Activated T-cell treated with anti-CD3 and anti-CD28 coated beads, Interleukin-2, amount 50 U/mL, for 4 hours (primary cell): Measurements from ENCODE around the gene CROCC2. TPM values are rescaled to one million over a fixed set of nuclear protein-coding genes. Genes with fewer than 3 reads are reported as not detected.

ENCODE experiments used
- ATAC-seq, 2 donors: fragments of 200-7000 bp; cut with Tn5 transposase; one replicate each; pipeline ENCODE4 v1.10.0; 2021
- DNase-seq: peaks from one replicate; pipeline ENCODE4 v3.0.0-alpha.2; 2020
- H3K27me3 Mint-ChIP-seq: one replicate; pipeline ENCODE4 v1.8.0; 2021; ENCODE audit warnings: low read depth, mixed read lengths
- H3K36me3 Mint-ChIP-seq: one replicate; pipeline ENCODE4 v1.8.0; 2022; ENCODE audit warnings: mixed read lengths; ENCODE audit not compliant: insufficient read depth
- H3K4me1 Mint-ChIP-seq: one replicate; pipeline ENCODE4 v1.8.0; 2021; ENCODE audit warnings: low read depth, mixed read lengths
- H3K4me3 Mint-ChIP-seq: one replicate; pipeline ENCODE4 v1.8.0; 2021; ENCODE audit warnings: mild to moderate bottlenecking, moderate library complexity, mixed read lengths
- H3K9me3 Mint-ChIP-seq: one replicate; pipeline ENCODE4 v1.8.0; 2021; ENCODE audit warnings: mixed read lengths
- total RNA-seq, 3 donors: library from RNA; stranded (reverse); gene quantifications; one replicate each; pipeline ENCODE4 v1.2.1, GENCODE V29; 2021

CROCC2 gene
- total RNA-seq, 3 donors from 2014 or later, result not detected

GRCh38 chr2:240994171-240994896, 88.2 kb downstream of the CROCC2 start:
- H3K4me1 Mint-ChIP-seq, result peaks cover 6% of the 10 kb centered on the region
- DNase-seq (no peak), ATAC-seq (no peak)
- no peaks in the 10 kb centered on the region for H3K36me3 Mint-ChIP-seq
- no peaks in the 10 kb centered on the region for H3K9me3 Mint-ChIP-seq
- H3K4me3 Mint-ChIP-seq, result no peak overlapping the region
- peaks cover 15% of the 10 kb centered on the region for H3K27me3 Mint-ChIP-seq

GRCh38 chr2:240995041-240996021, 89.2 kb downstream of the CROCC2 start:
- peaks cover 12% of the 10 kb centered on the region for H3K4me1 Mint-ChIP-seq
- H3K9me3 Mint-ChIP-seq, result no peaks in the 10 kb centered on the region
- ATAC-seq, result no peak
- no peak overlapping the region for H3K4me3 Mint-ChIP-seq
- DNase-seq, result no peak
- peaks cover 25% of the 10 kb centered on the region for H3K27me3 Mint-ChIP-seq
- no peaks in the 10 kb centered on the region for H3K36me3 Mint-ChIP-seq

- ATAC-seq (no peak), DNase-seq (no peak)
- H3K27me3 Mint-ChIP-seq, result peaks cover 29% of the 10 kb centered on the region
- no peak overlapping the region for H3K4me3 Mint-ChIP-seq
- no peaks in the 10 kb centered on the region for H3K36me3 Mint-ChIP-seq
- H3K4me1 Mint-ChIP-seq, result peaks cover 12% of the 10 kb centered on the region
- no peaks in the 10 kb centered on the region for H3K9me3 Mint-ChIP-seq
Observed at GRCh38 chr2:240996161-240996833, 90.2 kb downstream of the CROCC2 start.

GRCh38 chr2:240996834-240997140, 90.7 kb downstream of the CROCC2 start:
- H3K27me3 Mint-ChIP-seq, result peaks cover 29% of the 10 kb centered on the region
- H3K4me3 Mint-ChIP-seq, result no peak overlapping the region
- ATAC-seq (no peak), DNase-seq (no peak)
- peaks cover 12% of the 10 kb centered on the region for H3K4me1 Mint-ChIP-seq
- H3K9me3 Mint-ChIP-seq, result no peaks in the 10 kb centered on the region
- H3K36me3 Mint-ChIP-seq, result no peaks in the 10 kb centered on the region

GRCh38 chr2:240997141-240997855, 91.2 kb downstream of the CROCC2 start:
- H3K36me3 Mint-ChIP-seq, result no peaks in the 10 kb centered on the region
- DNase-seq, result no peak
- ATAC-seq, result no peak
- H3K4me1 Mint-ChIP-seq, result peaks cover 12% of the 10 kb centered on the region
- H3K4me3 Mint-ChIP-seq, result peak overlapping the region; percentile 50
- no peaks in the 10 kb centered on the region for H3K9me3 Mint-ChIP-seq
- peaks cover 29% of the 10 kb centered on the region for H3K27me3 Mint-ChIP-seq

- peak; percentile 73 to 75 for ATAC-seq
- Mint-ChIP-seq H3K4me3 (peak within 1 kb of the TSS; percentile 53), H3K36me3 (no peaks in the 10 kb centered on the region), H3K27me3 (peaks cover 29% of the 10 kb centered on the region), H3K4me1 (peaks cover 12% of the 10 kb centered on the region), H3K9me3 (no peaks in the 10 kb centered on the region)
- peak; percentile 38 for DNase-seq
Observed at GRCh38 chr2:240997856-240998705, 91.9 kb downstream of the CROCC2 start, which contains the start of gene SNED1. SNED1 (plus strand) TSS chr2:240998618; CDS start chr2:240998838, 220 bp downstream.

DNA sequence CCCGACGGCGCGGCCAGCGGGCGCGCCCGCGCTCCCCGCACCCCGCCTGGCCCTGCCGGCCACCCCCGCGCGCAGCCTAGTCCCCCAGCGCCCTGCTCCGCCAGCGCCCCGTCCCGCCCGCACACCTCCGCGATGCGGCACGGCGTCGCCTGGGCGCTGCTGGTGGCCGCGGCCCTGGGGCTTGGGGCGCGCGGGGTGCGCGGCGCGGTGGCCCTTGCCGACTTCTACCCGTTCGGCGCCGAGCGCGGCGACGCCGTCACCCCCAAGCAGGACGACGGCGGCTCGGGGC, 92.5 kb downstream of the CROCC2 start:
- Mint-ChIP-seq H3K27me3 (peaks cover 29% of the 10 kb centered on the region), H3K9me3 (peaks cover 5% of the 10 kb centered on the region), H3K4me1 (peaks cover 12% of the 10 kb centered on the region), H3K36me3 (peaks cover 3% of the 10 kb centered on the region), H3K4me3 (no peak overlapping the region)
- DNase-seq, result no peak
- ATAC-seq, result peak; percentile 44 to 58

GRCh38 chr2:240998995-240999791, 93.1 kb downstream of the CROCC2 start:
- peaks cover 12% of the 10 kb centered on the region for H3K4me1 Mint-ChIP-seq
- peak in 1 of 2 donors; percentile 14 for ATAC-seq
- H3K9me3 Mint-ChIP-seq, result peaks cover 11% of the 10 kb centered on the region
- H3K36me3 Mint-ChIP-seq, result peaks cover 6% of the 10 kb centered on the region
- no peak for DNase-seq
- H3K27me3 Mint-ChIP-seq, result peaks cover 29% of the 10 kb centered on the region
- peak overlapping the region; percentile 53 for H3K4me3 Mint-ChIP-seq

DNA sequence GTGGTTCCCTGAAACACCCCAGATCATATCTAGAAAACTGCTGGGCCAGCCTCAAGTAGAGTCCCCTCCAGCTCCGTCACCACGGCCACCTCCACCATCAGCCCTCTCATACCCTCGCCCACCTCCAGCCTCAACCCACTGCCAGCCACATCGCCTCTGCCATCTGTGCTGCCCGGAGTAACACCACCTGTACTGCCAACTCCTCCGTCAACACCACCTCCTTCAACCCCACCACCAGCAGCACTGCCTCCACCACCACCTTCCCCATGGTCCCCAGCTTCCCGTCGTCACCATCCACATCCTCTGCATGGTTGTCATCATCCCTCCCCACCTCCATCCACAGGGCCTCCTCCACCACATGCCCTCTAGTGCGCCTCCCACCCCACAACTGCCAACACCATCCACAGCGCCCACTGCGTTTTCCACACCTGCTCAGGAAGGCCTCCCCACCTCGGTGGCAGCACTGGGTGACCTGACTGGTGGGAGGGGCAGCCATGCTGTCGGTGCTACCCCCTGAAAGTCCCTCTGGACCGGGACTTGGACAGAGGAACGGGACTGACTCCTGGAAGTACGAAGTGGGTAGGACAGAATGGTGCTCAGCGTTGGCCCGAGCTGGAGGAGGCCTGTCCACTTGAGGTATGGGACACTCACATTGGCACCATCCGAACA, 93.9 kb downstream of the CROCC2 start:
- peaks cover 6% of the 10 kb centered on the region for H3K36me3 Mint-ChIP-seq
- H3K27me3 Mint-ChIP-seq, result peaks cover 29% of the 10 kb centered on the region
- peaks cover 11% of the 10 kb centered on the region for H3K9me3 Mint-ChIP-seq
- DNase-seq, result no peak
- peaks cover 12% of the 10 kb centered on the region for H3K4me1 Mint-ChIP-seq
- peak overlapping the region; percentile 53 for H3K4me3 Mint-ChIP-seq
- no peak for ATAC-seq

- peaks cover 9% of the 10 kb centered on the region for H3K36me3 Mint-ChIP-seq
- DNase-seq (no peak), ATAC-seq (no peak)
- H3K9me3 Mint-ChIP-seq, result peaks cover 16% of the 10 kb centered on the region
- peaks cover 14% of the 10 kb centered on the region for H3K4me1 Mint-ChIP-seq
- H3K4me3 Mint-ChIP-seq, result no peak overlapping the region
- H3K27me3 Mint-ChIP-seq, result peaks cover 24% of the 10 kb centered on the region
Observed at GRCh38 chr2:241000831-241001321, 94.7 kb downstream of the CROCC2 start.

DNA sequence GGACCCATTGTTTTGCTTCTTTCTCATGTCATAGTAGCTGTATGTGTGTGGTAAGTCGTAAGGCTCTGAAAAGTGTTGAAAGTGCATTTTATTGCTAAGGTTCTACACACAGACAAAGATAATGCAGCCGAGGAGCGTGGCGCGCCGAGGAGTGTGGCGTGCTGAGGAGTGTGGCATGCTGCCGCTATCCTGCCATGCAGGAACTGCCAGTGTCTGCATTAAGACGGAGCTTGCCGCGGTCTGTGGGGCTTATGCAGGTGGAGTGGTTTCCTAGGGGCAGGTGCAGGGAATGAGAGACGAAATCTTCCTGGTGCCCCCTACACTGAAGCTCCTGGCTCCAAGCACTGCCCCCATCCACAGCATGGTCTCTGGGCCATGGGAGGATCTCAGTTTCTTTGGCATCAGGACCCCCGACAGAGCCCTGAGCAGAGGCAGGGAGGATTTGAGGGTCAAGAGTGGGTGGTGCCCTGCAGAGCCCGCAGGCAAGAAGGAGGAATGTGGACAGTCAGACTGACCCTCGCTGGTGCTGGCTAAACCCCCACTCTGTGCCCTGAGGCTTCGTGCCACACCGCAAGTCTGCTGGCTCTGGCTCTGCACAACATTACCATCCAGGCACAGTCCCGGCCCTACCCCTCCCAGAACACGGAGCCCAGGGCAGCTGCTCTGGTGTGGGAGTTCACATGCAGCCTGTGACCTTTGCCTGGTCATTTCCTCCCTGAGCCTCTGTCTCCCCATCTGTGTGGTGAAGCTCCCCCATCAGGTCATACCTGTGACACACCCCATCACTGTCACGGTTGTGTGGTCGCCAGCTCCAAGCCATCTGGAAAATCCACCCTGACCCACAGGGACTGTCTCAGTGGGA, 95.5 kb downstream of the CROCC2 start:
- H3K4me3 Mint-ChIP-seq, result no peak overlapping the region
- no peak for DNase-seq

More for the DNA sequence above, 95.5 kb downstream of the CROCC2 start:
- Mint-ChIP-seq H3K36me3 (peaks cover 9% of the 10 kb centered on the region), H3K4me1 (peaks cover 14% of the 10 kb centered on the region), H3K9me3 (peaks cover 21% of the 10 kb centered on the region), H3K27me3 (peaks cover 24% of the 10 kb centered on the region)
- ATAC-seq, result no peak
